IMR-90 (cell line): Measurements from ENCODE around the gene RALGPS1. TPM values are rescaled to one million over a fixed set of nuclear protein-coding genes. Genes with fewer than 3 reads are reported as not detected.

Experiments
- ATAC-seq: fragments of 200-7000 bp; cut with Tn5 transposase; 2 replicates; pipeline ENCODE4 v1.9.1; 2020; ENCODE audit warnings: low read depth, mild to moderate bottlenecking, moderate library complexity
- BruUV-seq: library from RNA; stranded (reverse); fragments of 400-500 nt; replicated peaks from 2 replicates; lab custom pipeline; 2021; lab: Mats Ljungman, UMichigan
- CTCF ChIA-PET: fragments of 300-600 bp; formaldehyde crosslinking; extraction: SDS; loops from one replicate; lab custom pipeline; 2021; ENCODE audit warnings: antibody characterized with exemption; lab: Yijun Ruan, JAX
- POLR2A ChIA-PET: fragments of 300-600 bp; sonication (Branson Sonifier 250); formaldehyde crosslinking; loops from one replicate; lab custom pipeline; 2022; ENCODE audit warnings: antibody characterized with exemption; ENCODE audit not compliant: unreplicated experiment; lab: Charles Lee
- DNase-seq: peaks from one replicate; pipeline ENCODE4 v3.0.0; 2013
- H2AFZ ChIP-seq: replicated peaks from 2 replicates; pipeline ENCODE3; 2013; ENCODE audit warnings: low read length, mild to moderate bottlenecking; ENCODE audit not compliant: poor library complexity
- H2AK5ac ChIP-seq: 2 replicates; pipeline ENCODE4 v1.6.1; 2013; ENCODE audit warnings: low read depth, low read length, inconsistent platforms
- H2AK9ac ChIP-seq: replicated peaks from 2 replicates; pipeline ENCODE3; 2013; ENCODE audit warnings: mild to moderate bottlenecking, low read depth, low read length, moderate library complexity; ENCODE audit not compliant: poor library complexity
- H2BK120ac ChIP-seq: 2 replicates; pipeline ENCODE4 v1.6.1; 2013; ENCODE audit warnings: low read depth, low read length, inconsistent platforms
- H2BK15ac ChIP-seq: 3 replicates; pipeline ENCODE4 v1.6.1; 2013; ENCODE audit warnings: low read depth, low read length, inconsistent platforms
- H2BK20ac ChIP-seq: 2 replicates; pipeline ENCODE4 v1.6.1; 2013; ENCODE audit warnings: low read depth, mild to moderate bottlenecking, inconsistent platforms, low read length, moderate library complexity
- H2BK5ac ChIP-seq: 2 replicates; pipeline ENCODE4 v1.6.1; 2013; ENCODE audit warnings: mild to moderate bottlenecking, low read depth, low read length, inconsistent platforms; ENCODE audit not compliant: poor library complexity, severe bottlenecking
- H3K14ac ChIP-seq: replicated peaks from 2 replicates; pipeline ENCODE4 v1.6.1; 2013; ENCODE audit warnings: low read depth, low read length, inconsistent platforms
- H3K18ac ChIP-seq: 2 replicates; pipeline ENCODE4 v1.6.1; 2013; ENCODE audit warnings: low read depth, low read length, control low read depth
- H3K23ac ChIP-seq: 2 replicates; pipeline ENCODE4 v1.6.1; 2013; ENCODE audit warnings: low read depth, low read length, inconsistent platforms
- H3K27ac ChIP-seq: 2 replicates; pipeline ENCODE4 v1.5.1; 2013; ENCODE audit warnings: mild to moderate bottlenecking, control low read depth, low read length; ENCODE audit not compliant: insufficient read depth
- H3K27me3 ChIP-seq: 2 replicates; pipeline ENCODE4 v1.6.1; 2013; ENCODE audit warnings: low read length; ENCODE audit not compliant: control insufficient read depth, insufficient read depth
- H3K36me3 ChIP-seq: 2 replicates; pipeline ENCODE4 v1.6.1; 2013; ENCODE audit warnings: low read length, mixed read lengths; ENCODE audit not compliant: control insufficient read depth, insufficient read depth
- H3K4ac ChIP-seq: 2 replicates; pipeline ENCODE4 v1.6.1; 2013; ENCODE audit warnings: low read depth, low read length, inconsistent platforms
- H3K4me1 ChIP-seq: 2 replicates; pipeline ENCODE4 v1.6.1; 2013; ENCODE audit warnings: low read length, mixed read lengths; ENCODE audit not compliant: control insufficient read depth, insufficient read depth
- H3K4me2 ChIP-seq: 2 replicates; pipeline ENCODE4 v1.6.1; 2013; ENCODE audit warnings: low read depth, mild to moderate bottlenecking, control low read depth, low read length, moderate library complexity
- H3K4me3 ChIP-seq: 2 replicates; pipeline ENCODE4 v1.5.1; 2013; ENCODE audit warnings: low read depth, mild to moderate bottlenecking, control low read depth, low read length, moderate library complexity; ENCODE audit not compliant: insufficient read depth
- H3K56ac ChIP-seq: 2 replicates; pipeline ENCODE4 v1.6.1; 2013; ENCODE audit warnings: low read length, inconsistent platforms; ENCODE audit not compliant: insufficient read depth; ENCODE audit errors: extremely low read depth
- H3K79me1 ChIP-seq, 2 experiments: 2 replicates each; pipeline ENCODE4 v1.6.1; 2013; ENCODE audit warnings: low read length in 2 of 2, inconsistent platforms in 1 of 2, low read depth in 1 of 2
- H3K9ac ChIP-seq: 2 replicates; pipeline ENCODE4 v1.6.1; 2013; ENCODE audit warnings: low read depth, low read length, control low read depth
- H3K9me1 ChIP-seq: 2 replicates; pipeline ENCODE4 v1.6.1; 2013; ENCODE audit warnings: low read length, inconsistent platforms; ENCODE audit not compliant: insufficient read depth
- H3K9me3 ChIP-seq: 2 replicates; pipeline ENCODE4 v1.6.1; 2013; ENCODE audit warnings: low read length; ENCODE audit not compliant: control insufficient read depth, insufficient read depth
- H4K20me1 ChIP-seq: 2 replicates; pipeline ENCODE4 v1.6.1; 2013; ENCODE audit warnings: low read length, inconsistent platforms; ENCODE audit not compliant: insufficient read depth
- H4K5ac ChIP-seq: 2 replicates; pipeline ENCODE4 v1.6.1; 2013; ENCODE audit warnings: mild to moderate bottlenecking, low read depth, low read length, control low read depth
- H4K8ac ChIP-seq, 2 experiments: 2 replicates each; pipeline ENCODE4 v1.6.1; 2013; ENCODE audit warnings: low read depth in 2 of 2, low read length in 2 of 2, control low read depth in 1 of 2, inconsistent platforms in 1 of 2
- H4K91ac ChIP-seq: 2 replicates; pipeline ENCODE4 v1.6.1; 2013; ENCODE audit warnings: low read depth, low read length, inconsistent platforms; ENCODE audit not compliant: insufficient read depth
- CEBPB ChIP-seq: IDR thresholded peaks from 2 replicates; pipeline ENCODE4 v1.6.1; 2012; ENCODE audit warnings: low read depth, low read length, improper control_type of control experiment
- NFE2L2 ChIP-seq: fragments of 150-350 bp; IDR thresholded peaks from 2 replicates; pipeline ENCODE4 v1.6.1; 2016; ENCODE audit warnings: low read depth, mild to moderate bottlenecking, low read length
- WGBS, 2 experiments: methylation state at CpG; one replicate each; pipeline versions ENCODE4 v1.1.5 to v1.1.7; 2013; ENCODE audit warnings: missing lambda C conversion rate in 2 of 2; ENCODE audit not compliant: insufficient read length in 1 of 2; ENCODE audit errors: extremely low coverage in 2 of 2; 5-methylcytosine and 5-hydroxymethylcytosine counted together
- dilution Hi-C: fragments of 300-500 bp; cut with HindIII; formaldehyde crosslinking; loops from one replicate; pipeline ENCODE4 v1.14.3; 2018; ENCODE audit warnings: low sequenced_read_pairs; ENCODE audit not compliant: unreplicated experiment
- in situ Hi-C: fragments of 300-500 bp; cut with MboI; formaldehyde crosslinking; loops from 3 replicates; pipeline ENCODE4 v1.14.3; 2019; ENCODE audit warnings: low sequenced_read_pairs, inconsistent platforms, mixed read lengths
- intact Hi-C: fragments of 100-400 bp; cut with micrococcal nuclease; formaldehyde crosslinking; loops from 2 replicates; pipeline ENCODE4 v1.10.0; 2022
- polyA plus RNA-seq, 3 experiments: library from polyadenylated mRNA; depleted of rRNA; stranded (reverse); fragments of >200 nt; gene quantifications; 2 replicates each; pipeline ENCODE4 v1.2.3, GENCODE V29; 2012; ENCODE audit warnings: low replicate concordance in 1 of 3
- total RNA-seq: library from RNA; depleted of rRNA; stranded (reverse); fragments of >200 nt; gene quantifications from 2 replicates; pipeline ENCODE4 v1.2.3, GENCODE V29; 2012

Gene RALGPS1
- total and polyA plus RNA-seq, 2 of the 4 experiments (the other 2 are of a cell fraction): 0.90 to 2.8 TPM

GRCh38 chr9:127229691-127230417 lies 315.3 kb downstream of the RALGPS1 start:
- in situ Hi-C loops: no loop called here
- ChIA-PET CTCF (no interaction called here), POLR2A (no interaction called here)
- Histone ChIP-seq H4K20me1 (no peaks in the 10 kb centered on the region), H3K56ac (no peak overlapping the region), H3K4me2 (no peak overlapping the region), H2BK120ac (no peak overlapping the region), H3K9me3 (no peaks in the 10 kb centered on the region), H3K36me3 (no peaks in the 10 kb centered on the region), H2AK9ac (no peak overlapping the region), H4K8ac (no peak overlapping the region), H3K27ac (no peak overlapping the region), H3K4me1 (no peaks in the 10 kb centered on the region), H4K5ac (no peak overlapping the region), H2AK5ac (no peak overlapping the region; the same call in 1 of the 2 replicates), H3K9ac (no peak overlapping the region), H2BK20ac (no peak overlapping the region), H4K91ac (no peak overlapping the region), H3K4ac (no peak overlapping the region), H3K14ac (no peak overlapping the region), H3K23ac (no peak overlapping the region), H3K27me3 (peaks cover 2% of the 10 kb centered on the region), H2BK15ac (no peak overlapping the region), H3K4me3 (no peak overlapping the region), H2AFZ (no peak overlapping the region), H3K18ac (no peak overlapping the region), H2BK5ac (no peak overlapping the region), H3K79me1 (no peaks in the 10 kb centered on the region), H3K9me1 (no peaks in the 10 kb centered on the region)
- TF ChIP-seq NFE2L2 (no peak), CEBPB (peak; percentile 82)
- intact Hi-C loops: loop anchor here (10.0 kb wide), 1 partner anchor 195 kb away; the partner anchor contains the start of gene ZNF79
- no TSS peak for BruUV-seq
- DNase-seq (no peak), ATAC-seq (no peak)
- dilution Hi-C loops: no loop called here
- 100% methylated on average over 1 of the region's 4 CpGs; no CpG with 5 or more reads in 1 of the 2 experiments for WGBS, 2 experiments
